HCT116 (cell line): ENCODE results near the gene FCF1.

Experiments used
- SRF ChIP-seq: IDR thresholded peaks from 2 replicates; pipeline ENCODE4 v1.6.1; 2012; ENCODE audit warnings: low read depth
- ZFX ChIP-seq: fragments of 450-650 bp; IDR thresholded peaks from 2 replicates; pipeline ENCODE4 v1.6.1; 2017

GRCh38 chr14:74682169-74682952 is 30.6 kb upstream of the FCF1 start:
- TF ChIP-seq ZFX (no peak), SRF (no peak)
